ENCODE measurements around the gene STK25.

The STK25 gene

DNA sequence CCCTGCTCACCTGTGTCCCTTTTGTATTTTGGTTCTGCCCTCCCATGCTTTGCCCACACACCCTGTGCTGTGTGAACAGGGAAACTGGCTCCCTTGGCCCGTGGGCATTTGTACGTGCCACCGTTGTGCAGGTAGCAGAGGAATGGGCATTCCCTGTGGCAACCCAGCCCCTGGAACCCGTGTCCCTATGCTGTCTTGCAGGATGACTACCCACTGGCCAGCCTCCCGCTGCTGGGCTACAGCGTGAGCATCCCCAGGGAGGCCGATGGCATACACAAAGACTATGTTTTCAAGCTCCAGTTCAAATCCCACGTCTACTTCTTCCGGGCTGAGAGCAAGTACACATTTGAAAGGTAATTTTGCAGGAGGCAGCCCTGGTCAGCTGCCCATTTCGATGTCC lies 15.3 kb downstream of the STK25 start:
- Histone ChIP-seq H3K9me3 (ENCODE audit: insufficient read depth, low read length) (no peaks in the 10 kb centered on the region), H3K9ac (ENCODE audit: low read length) (no peak overlapping the region), H3K79me2 (ENCODE audit: insufficient read depth, low read length) (no peaks in the 10 kb centered on the region), H3K4me3 (ENCODE audit: insufficient read depth, low read length, poor library complexity, severe bottlenecking) (no peak overlapping the region), H2AFZ (ENCODE audit: low read depth, low read length, severe bottlenecking) (no peak overlapping the region), H3K36me3 (ENCODE audit: low read length) (no peaks in the 10 kb centered on the region), H3K27me3 (ENCODE audit: low read length) (no peaks in the 10 kb centered on the region), H4K20me1 (ENCODE audit: low read depth, low read length) (no peaks in the 10 kb centered on the region), H3F3A (ENCODE audit: insufficient read depth) (no peaks in the 10 kb centered on the region), H3K9me2 (replicated peaks; ENCODE audit: insufficient read depth, low read length) (no peaks in the 10 kb centered on the region), H3K27ac (ENCODE audit: low read depth, low read length) (no peak overlapping the region), H3K4me2 (ENCODE audit: low read depth, low read length, poor library complexity, severe bottlenecking) (no peak overlapping the region)
- no peak for TF ChIP-seq EZH2phosphoT487 (conservative IDR thresholded peaks at IDR 0.05; ENCODE audit: low read length)
- TF ChIP-seq, protein P1, sequence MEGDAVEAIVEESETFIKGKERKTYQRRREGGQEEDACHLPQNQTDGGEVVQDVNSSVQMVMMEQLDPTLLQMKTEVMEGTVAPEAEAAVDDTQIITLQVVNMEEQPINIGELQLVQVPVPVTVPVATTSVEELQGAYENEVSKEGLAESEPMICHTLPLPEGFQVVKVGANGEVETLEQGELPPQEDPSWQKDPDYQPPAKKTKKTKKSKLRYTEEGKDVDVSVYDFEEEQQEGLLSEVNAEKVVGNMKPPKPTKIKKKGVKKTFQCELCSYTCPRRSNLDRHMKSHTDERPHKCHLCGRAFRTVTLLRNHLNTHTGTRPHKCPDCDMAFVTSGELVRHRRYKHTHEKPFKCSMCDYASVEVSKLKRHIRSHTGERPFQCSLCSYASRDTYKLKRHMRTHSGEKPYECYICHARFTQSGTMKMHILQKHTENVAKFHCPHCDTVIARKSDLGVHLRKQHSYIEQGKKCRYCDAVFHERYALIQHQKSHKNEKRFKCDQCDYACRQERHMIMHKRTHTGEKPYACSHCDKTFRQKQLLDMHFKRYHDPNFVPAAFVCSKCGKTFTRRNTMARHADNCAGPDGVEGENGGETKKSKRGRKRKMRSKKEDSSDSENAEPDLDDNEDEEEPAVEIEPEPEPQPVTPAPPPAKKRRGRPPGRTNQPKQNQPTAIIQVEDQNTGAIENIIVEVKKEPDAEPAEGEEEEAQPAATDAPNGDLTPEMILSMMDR (IDR thresholded peaks at IDR 0.05; ENCODE audit: insufficient read depth, low read length, poor library complexity, severe bottlenecking), result no peak

DNA sequence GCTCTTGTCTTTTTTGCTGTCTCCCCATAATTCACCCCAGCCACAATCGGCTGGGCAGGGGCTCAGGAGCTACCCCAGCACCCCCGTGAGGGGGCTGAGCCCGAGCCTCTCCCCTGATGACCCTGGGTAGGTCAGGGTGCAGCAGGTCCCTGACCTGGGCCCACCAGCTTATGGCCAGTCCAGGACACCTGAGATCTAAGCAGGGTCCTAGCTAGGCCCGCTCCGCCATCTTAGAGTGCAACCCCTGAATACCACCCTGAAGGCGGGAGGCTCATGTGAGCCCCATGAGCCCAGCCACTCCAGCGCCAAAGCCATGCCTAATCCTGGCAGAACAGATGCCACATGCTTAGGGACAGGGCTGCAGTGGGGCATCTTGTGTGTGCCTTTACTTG lies 16.2 kb downstream of the STK25 start:
- H3K36me3 ChIP-seq (ENCODE audit: low read length), result no peaks in the 10 kb centered on the region
- no peaks in the 10 kb centered on the region for H3F3A ChIP-seq (ENCODE audit: insufficient read depth)
- H3K9ac ChIP-seq (ENCODE audit: low read length), result no peak overlapping the region

DNA sequence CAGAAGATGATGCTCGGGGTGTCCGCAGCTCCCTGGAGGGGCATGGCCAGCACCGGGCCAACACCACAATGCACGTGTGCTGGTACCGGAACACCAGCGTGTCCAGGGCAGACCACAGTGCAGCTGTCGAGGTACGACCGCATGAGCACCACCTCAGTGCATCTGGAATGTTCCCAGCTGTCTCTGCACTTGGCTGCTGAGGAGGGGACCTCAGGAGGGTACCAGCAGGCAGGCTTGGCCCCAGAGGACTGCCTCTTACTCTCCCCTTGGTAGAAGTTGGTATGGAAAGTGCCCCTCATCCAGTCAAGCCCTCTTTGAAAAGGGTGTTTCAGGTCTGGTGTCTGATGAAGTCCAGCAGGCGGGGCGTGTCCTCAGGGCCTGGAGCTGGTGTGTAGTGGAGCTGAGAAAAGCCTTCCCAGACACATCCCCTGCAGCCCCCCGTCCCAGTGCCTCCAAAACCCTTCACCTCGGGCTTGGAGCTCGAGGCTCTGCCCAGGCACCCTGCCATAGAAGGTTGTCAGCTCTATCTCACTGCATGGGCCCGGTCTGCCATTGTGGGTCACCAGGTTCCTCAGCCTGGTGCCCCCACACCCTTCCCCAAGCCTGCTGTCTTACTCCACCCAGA lies 16.7 kb downstream of the STK25 start:
- Histone ChIP-seq H3K4me2 (ENCODE audit: low read depth, low read length, poor library complexity, severe bottlenecking) (no peak overlapping the region), H2AFZ (ENCODE audit: low read depth, low read length, severe bottlenecking) (no peak overlapping the region), H3K36me3 (ENCODE audit: low read length) (no peaks in the 10 kb centered on the region), H3K27ac (ENCODE audit: low read depth, low read length) (no peak overlapping the region), H3K9me2 (replicated peaks; ENCODE audit: insufficient read depth, low read length) (no peaks in the 10 kb centered on the region), H4K20me1 (ENCODE audit: low read depth, low read length) (no peaks in the 10 kb centered on the region), H3F3A (ENCODE audit: insufficient read depth) (no peaks in the 10 kb centered on the region), H3K27me3 (ENCODE audit: low read length) (no peaks in the 10 kb centered on the region), H3K4me3 (ENCODE audit: insufficient read depth, low read length, poor library complexity, severe bottlenecking) (no peak overlapping the region), H3K9ac (ENCODE audit: low read length) (no peak overlapping the region), H3K9me3 (ENCODE audit: insufficient read depth, low read length) (no peaks in the 10 kb centered on the region), H3K79me2 (ENCODE audit: insufficient read depth, low read length) (no peaks in the 10 kb centered on the region)
- TF ChIP-seq EZH2phosphoT487 (conservative IDR thresholded peaks at IDR 0.05; ENCODE audit: low read length), result no peak
- TF ChIP-seq, protein P1 (IDR thresholded peaks at IDR 0.05; ENCODE audit: insufficient read depth, low read length, poor library complexity, severe bottlenecking), result no peak

More for the DNA sequence above, 16.2 kb downstream of the STK25 start:
- Histone ChIP-seq H3K9me2 (replicated peaks; ENCODE audit: insufficient read depth, low read length) (no peaks in the 10 kb centered on the region), H4K20me1 (ENCODE audit: low read depth, low read length) (no peaks in the 10 kb centered on the region), H2AFZ (ENCODE audit: low read depth, low read length, severe bottlenecking) (no peak overlapping the region), H3K27ac (ENCODE audit: low read depth, low read length) (no peak overlapping the region), H3K4me3 (ENCODE audit: insufficient read depth, low read length, poor library complexity, severe bottlenecking) (no peak overlapping the region), H3K79me2 (ENCODE audit: insufficient read depth, low read length) (no peaks in the 10 kb centered on the region), H3K4me2 (ENCODE audit: low read depth, low read length, poor library complexity, severe bottlenecking) (no peak overlapping the region), H3K27me3 (ENCODE audit: low read length) (no peaks in the 10 kb centered on the region), H3K9me3 (ENCODE audit: insufficient read depth, low read length) (no peaks in the 10 kb centered on the region)
- no peak for TF ChIP-seq EZH2phosphoT487 (conservative IDR thresholded peaks at IDR 0.05; ENCODE audit: low read length)
- TF ChIP-seq, protein P1 (IDR thresholded peaks at IDR 0.05; ENCODE audit: insufficient read depth, low read length, poor library complexity, severe bottlenecking), result no peak
